Sigmoid colon (tissue), 3 donors: ENCODE results near the gene UVRAG.

ENCODE experiments used
- POLR2A ChIP-seq, 2 donors: fragments of 450-650 bp; IDR thresholded peaks; one replicate each; pipeline ENCODE4 v1.6.1; 2016; ENCODE audit warnings: antibody characterized with exemption in 2 of 2, mild to moderate bottlenecking in 2 of 2, moderate library complexity in 2 of 2
- TF ChIP-seq, protein P1 (sequence below), 4 experiments: fragments of 450-650 bp in 3 of 4; fragments of 200-600 bp in 1 of 4; IDR thresholded peaks; one replicate each; pipeline ENCODE4 v1.5.1; 2016 to 2019; ENCODE audit warnings: antibody characterized with exemption in 4 of 4, mild to moderate bottlenecking in 3 of 4, moderate library complexity in 2 of 4

DNA sequence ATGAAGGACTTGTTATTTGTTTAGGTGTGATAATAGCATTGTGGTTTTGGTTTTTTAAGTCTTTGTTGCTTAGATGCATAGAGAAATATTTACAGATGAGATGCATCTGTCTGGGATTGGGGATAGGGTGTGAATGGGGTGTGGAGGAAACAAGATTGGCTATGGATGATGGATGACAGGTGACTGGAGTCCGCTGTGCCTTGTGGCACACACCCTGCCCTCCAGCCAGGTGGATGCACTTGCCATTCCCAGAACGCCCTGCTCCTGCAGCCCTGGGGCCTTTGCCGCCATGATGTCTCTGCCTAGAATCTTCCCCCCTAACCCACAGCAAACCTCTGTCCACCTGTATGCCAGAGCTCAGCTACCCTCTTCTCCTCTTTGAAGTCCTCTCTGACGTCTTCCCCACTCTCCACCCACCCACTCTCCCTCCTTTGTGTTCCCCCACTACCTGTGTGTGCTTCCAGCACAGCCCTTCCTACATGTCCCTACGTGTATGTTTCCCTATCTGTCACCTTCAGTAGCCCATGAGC, 336.6 kb downstream of the UVRAG start:
- TF ChIP-seq, protein P1, sequence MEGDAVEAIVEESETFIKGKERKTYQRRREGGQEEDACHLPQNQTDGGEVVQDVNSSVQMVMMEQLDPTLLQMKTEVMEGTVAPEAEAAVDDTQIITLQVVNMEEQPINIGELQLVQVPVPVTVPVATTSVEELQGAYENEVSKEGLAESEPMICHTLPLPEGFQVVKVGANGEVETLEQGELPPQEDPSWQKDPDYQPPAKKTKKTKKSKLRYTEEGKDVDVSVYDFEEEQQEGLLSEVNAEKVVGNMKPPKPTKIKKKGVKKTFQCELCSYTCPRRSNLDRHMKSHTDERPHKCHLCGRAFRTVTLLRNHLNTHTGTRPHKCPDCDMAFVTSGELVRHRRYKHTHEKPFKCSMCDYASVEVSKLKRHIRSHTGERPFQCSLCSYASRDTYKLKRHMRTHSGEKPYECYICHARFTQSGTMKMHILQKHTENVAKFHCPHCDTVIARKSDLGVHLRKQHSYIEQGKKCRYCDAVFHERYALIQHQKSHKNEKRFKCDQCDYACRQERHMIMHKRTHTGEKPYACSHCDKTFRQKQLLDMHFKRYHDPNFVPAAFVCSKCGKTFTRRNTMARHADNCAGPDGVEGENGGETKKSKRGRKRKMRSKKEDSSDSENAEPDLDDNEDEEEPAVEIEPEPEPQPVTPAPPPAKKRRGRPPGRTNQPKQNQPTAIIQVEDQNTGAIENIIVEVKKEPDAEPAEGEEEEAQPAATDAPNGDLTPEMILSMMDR (IDR thresholded peaks at IDR 0.05): no peak
- TF ChIP-seq POLR2A (IDR thresholded peaks at IDR 0.05): no peak
